Measurements from ENCODE around the gene PYGB. TPM values are rescaled to one million over a fixed set of nuclear protein-coding genes. Genes with fewer than 3 reads are reported as not detected.

PYGB gene
- total RNA-seq, 1 donor from 2014 or later = 37.9 TPM

GRCh38 chr20:25244976-25245375 lies 2.9 kb upstream of the PYGB start:
- DNase-seq (ENCODE audit: low spot score) = no peak
- intact Hi-C loops (cut with DNase I) = no loop called here
- no peak for ATAC-seq

- intact Hi-C loops (cut with DNase I) = no loop called here
- DNase-seq (ENCODE audit: low spot score) (no peak), ATAC-seq (no peak)
These were observed 2.4 kb upstream of the PYGB start for GRCh38 chr20:25245461-25245860.

GRCh38 chr20:25246182-25246999 lies 1.5 kb upstream of the PYGB start:
- intact Hi-C loops (cut with DNase I) = no loop called here

GRCh38 chr20:25247000-25247517 lies 826 bp upstream of the PYGB start:
- DNase-seq (ENCODE audit: low spot score) = peak; percentile 81
- intact Hi-C loops (cut with DNase I) = no loop called here
- ATAC-seq = peak; percentile 85

More at GRCh38 chr20:25246182-25246999, 1.5 kb upstream of the PYGB start:
- DNase-seq (ENCODE audit: low spot score) (no peak), ATAC-seq (peak; percentile 20)

- DNase-seq (ENCODE audit: low spot score) = no peak
- intact Hi-C loops (cut with DNase I) = no loop called here
- peak; percentile 65 for ATAC-seq
These were observed 348 bp upstream of the PYGB start for GRCh38 chr20:25247518-25247955.

- DNase-seq (ENCODE audit: low spot score) (no peak), ATAC-seq (no peak)
- intact Hi-C loops (cut with DNase I) = no loop called here
These were observed 894 bp downstream of the PYGB start for GRCh38 chr20:25248786-25249172.

- DNase-seq (ENCODE audit: low spot score) (no peak), ATAC-seq (no peak)
- intact Hi-C loops (cut with DNase I) = no loop called here
These were observed 1.5 kb downstream of the PYGB start for GRCh38 chr20:25249198-25249931.

- intact Hi-C loops (cut with DNase I) = no loop called here
- ATAC-seq (no peak), DNase-seq (ENCODE audit: low spot score) (no peak)
These were observed 2.6 kb downstream of the PYGB start for GRCh38 chr20:25250508-25250907.

- ATAC-seq (no peak), DNase-seq (ENCODE audit: low spot score) (no peak)
- intact Hi-C loops (cut with DNase I) = no loop called here
These were observed 3.1 kb downstream of the PYGB start for GRCh38 chr20:25251019-25251418.

GRCh38 chr20:25251558-25251957 lies 3.7 kb downstream of the PYGB start:
- no peak for ATAC-seq
- intact Hi-C loops (cut with DNase I) = no loop called here
- no peak for DNase-seq (ENCODE audit: low spot score)

- ATAC-seq = no peak
- intact Hi-C loops (cut with DNase I) = no loop called here
- no peak for DNase-seq (ENCODE audit: low spot score)
These were observed 4.4 kb downstream of the PYGB start for GRCh38 chr20:25252230-25252651.

- ATAC-seq = no peak
- intact Hi-C loops (cut with DNase I) = no loop called here
These were observed 5.0 kb downstream of the PYGB start for GRCh38 chr20:25252686-25253421.

GRCh38 chr20:25253606-25254275 lies 5.9 kb downstream of the PYGB start:
- no peak for ATAC-seq
- no peak for DNase-seq (ENCODE audit: low spot score)
- intact Hi-C loops (cut with DNase I) = no loop called here

More at GRCh38 chr20:25252686-25253421, 5.0 kb downstream of the PYGB start:
- DNase-seq (ENCODE audit: low spot score) = no peak

- DNase-seq (ENCODE audit: low spot score) (no peak), ATAC-seq (no peak)
- intact Hi-C loops (cut with DNase I) = no loop called here
These were observed 6.7 kb downstream of the PYGB start for GRCh38 chr20:25254571-25254970.

GRCh38 chr20:25254986-25255680 lies 7.2 kb downstream of the PYGB start:
- no peak for DNase-seq (ENCODE audit: low spot score)
- intact Hi-C loops (cut with DNase I) = no loop called here
- ATAC-seq = peak; percentile 63

GRCh38 chr20:25256226-25256859 lies 8.5 kb downstream of the PYGB start:
- ATAC-seq = peak; percentile 39

GRCh38 chr20:25257130-25257529 lies 9.2 kb downstream of the PYGB start:
- DNase-seq (ENCODE audit: low spot score) (no peak), ATAC-seq (no peak)
- intact Hi-C loops (cut with DNase I) = no loop called here

More at GRCh38 chr20:25256226-25256859, 8.5 kb downstream of the PYGB start:
- DNase-seq (ENCODE audit: low spot score) = no peak
- intact Hi-C loops (cut with DNase I) = no loop called here

All from sciatic nerve (tissue), 2 donors.